Colon (tissue), 2 donors: ENCODE measurements around the gene TEAD1.

Experiments used
- FAIRE-seq: peaks from 2 replicates; lab custom pipeline; 2012; peaks lifted over from hg19 to GRCh38; lab: Jason Lieb, UNC
- donor health status: control.
- donor health status: control.

The TEAD1 gene

DNA sequence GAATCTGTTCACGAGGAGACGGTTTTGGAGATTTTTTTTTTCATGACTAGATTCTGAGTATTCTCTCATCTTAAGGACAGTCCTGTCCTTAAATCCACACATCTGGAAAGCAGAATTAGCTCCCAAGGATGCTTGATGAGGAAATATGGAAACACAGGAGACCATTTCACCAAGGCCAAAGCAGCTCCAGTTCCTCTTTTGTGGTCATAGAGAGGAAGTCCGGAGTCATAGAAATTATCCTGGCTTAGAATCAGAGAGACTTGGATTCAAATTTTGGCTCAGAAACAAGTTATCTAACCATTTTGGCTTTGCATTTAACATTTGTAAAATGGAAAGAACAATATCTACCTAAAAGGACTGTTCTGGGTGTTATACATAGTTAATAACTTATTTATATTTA, 7.3 kb upstream of the TEAD1 start:
- no peak for FAIRE-seq

DNA sequence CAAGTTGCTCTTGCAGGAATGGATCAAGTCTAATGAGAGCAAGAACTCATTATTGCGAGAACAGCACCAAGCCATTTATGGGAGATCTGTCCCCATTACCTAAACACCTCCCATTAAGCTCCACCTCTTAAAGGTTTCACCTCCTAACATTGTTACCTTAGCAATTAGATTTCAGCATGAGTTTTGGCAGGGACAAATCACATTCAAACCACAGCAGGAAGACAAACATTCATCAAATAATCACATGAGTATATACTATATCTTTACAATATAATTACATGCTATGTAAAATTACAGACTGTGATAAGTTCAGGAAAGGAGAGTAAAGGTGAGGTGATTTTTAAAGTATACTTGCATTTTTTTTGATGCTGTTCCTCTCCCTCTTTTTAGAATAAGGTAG, 6.6 kb upstream of the TEAD1 start:
- no peak for FAIRE-seq

DNA sequence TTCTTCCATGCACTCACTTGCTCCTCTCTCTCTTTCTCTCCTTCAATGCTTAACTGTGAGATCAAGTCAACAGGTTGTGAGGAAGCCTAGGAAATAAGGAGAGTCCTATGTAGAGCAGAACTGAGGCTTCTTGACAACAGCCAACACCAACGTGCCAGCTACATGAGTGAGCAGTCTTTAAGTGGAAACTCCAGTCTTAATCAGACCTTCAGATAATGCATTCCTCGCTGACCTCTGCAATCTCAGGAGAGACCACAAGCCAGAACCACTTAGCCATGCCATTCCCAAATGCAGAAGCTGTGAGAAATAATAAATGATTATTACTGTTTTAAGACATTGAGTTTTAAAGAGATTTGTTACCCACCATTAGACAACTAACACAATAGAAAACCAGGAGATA, 6.1 kb upstream of the TEAD1 start:
- no peak for FAIRE-seq

DNA sequence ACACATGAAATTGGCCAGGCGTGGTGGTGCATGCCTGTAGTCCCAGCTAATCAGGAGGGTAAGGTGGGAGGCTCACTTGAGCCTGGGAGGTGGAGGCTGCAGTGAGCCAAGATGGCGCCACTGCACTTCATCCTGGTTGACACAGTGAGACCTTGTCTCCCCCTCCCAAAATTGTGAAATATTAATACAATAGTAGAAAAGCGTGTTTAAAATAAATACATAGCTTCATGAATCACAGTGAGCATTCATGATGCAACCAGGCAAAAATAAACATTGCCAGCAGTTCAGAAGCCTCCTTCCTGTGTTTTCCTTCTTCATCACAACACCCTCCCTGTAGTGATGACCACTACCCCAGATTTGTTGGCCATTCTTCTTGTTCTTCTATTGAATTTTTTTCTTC, 4.3 kb upstream of the TEAD1 start:
- no peak for FAIRE-seq

DNA sequence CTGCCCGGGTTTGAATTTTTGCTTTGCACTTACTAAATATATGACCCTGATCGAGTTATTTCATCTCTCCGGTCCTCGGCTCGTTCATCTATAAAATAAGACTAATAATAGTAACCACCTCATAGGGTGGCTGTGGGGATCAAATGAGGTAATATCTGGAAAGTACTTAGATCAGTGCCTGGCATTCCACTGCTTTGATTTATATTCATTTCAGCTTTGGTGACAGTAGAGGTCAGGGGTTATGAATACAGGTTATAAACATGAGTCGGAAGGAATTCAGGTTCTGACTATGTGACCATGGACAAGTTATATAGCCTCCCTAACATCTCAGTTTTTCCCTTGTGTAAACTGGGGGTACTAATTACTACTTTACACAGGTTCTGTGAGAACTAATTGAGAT, 2.9 kb upstream of the TEAD1 start:
- FAIRE-seq, result no peak

DNA sequence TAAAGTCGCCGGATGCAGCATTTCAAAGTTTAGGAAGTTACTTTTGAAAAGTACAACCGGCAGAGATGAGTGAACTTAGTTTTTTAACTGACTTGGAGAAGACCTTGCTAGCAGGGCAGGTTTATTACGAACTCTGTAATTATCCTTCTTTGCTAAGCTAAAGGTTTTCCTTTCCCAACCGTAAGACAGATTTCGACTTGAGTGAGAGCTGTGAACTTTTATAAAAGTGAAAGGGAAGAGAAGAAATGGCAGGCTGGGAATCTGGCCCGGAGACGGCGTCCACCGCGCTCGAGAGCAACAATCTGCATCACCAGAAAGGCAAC, 659 bp upstream of the TEAD1 start:
- no peak for FAIRE-seq

DNA sequence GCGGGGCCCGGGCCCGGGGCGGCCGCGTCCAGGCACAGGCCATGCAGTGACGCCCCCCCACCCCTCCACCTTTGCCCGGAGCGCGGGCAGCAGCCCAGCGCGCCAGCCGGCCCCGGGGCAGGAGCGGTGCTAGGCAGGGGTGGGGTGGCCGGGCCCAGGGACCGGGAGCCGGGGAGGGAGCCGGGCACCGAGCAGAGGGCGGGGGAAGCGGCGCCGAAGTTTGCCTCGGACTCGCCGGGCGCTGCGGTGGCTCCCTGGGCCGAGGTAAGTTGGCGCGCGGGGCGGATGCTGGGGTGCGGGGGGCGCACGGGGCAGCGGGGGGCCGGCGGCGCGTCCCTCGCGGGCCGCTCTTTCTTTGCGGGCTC, 332 bp downstream of the TEAD1 start:
- no peak for FAIRE-seq

DNA sequence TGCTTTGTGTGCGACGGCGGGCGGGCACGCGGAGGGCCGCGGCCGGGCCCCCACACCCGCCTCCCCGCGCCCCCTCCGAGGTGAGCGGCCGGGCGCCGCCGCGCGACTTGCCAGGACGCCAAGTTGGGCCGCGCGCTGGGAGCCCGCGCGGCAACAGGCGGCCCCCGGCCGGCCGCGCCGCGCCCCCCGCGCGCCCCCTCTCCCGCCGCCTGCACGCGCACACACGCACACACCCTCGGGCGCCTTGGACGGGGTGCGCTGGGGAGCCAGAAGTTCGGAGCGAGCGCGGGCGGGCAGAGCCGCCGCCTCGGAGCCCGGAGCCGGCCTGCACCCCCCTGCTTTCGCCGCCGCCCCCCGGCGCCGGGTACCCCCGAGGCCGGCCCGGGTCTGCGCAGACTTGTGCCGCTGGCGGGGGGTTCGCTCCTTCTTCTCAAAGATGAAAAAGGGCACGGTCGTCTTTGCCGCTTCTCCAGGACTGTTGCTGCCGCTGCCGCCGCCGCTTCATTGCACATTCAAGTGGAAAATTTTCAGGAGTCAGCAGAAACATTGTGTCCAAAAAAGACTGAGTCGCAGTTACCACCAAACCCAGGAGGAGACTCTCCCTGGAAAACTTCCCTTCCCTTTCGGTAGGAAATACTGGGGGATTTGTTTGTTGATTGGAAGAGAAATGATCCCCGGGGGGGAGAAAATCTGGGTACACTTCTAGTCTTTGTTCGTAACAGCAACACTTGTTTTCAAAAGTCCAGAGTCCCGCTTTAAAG, 895 bp downstream of the TEAD1 start:
- FAIRE-seq, result no peak

DNA sequence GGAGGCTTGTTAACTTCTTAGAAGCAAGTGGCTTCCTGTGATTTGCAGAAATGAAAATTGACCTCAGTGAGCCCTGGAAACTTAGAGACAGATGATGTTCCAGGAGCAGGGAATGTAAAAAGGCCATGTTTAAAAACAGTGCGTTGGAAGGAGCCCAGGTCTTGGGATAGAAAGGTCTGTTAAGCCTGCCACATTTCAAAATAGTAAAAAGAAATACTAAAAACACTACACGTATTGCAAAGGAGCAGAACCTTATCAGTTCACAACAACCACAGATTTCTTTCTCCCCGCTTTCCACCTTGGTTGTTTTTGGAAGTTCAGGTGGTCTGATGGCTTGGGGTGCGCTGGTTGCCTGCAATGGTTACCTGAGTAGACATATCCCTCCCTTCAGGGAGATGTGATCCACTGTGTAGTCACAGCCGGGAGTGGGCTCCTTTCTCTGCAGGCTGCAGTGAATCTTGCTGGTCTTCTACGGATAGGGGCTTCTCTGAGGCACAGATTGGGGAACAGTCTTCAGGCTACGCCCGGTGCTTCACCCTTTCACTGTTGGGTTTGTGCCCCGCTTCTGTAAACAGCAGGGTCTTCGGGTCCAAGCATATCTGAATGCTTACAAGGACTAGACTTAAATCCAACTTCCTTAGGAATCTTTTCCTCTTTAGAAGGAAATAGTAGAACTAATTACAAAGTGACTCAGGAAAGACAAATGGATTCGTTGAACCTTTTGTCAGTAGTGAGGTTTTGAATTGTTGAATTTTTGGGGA, 1.9 kb downstream of the TEAD1 start:
- FAIRE-seq, result no peak

DNA sequence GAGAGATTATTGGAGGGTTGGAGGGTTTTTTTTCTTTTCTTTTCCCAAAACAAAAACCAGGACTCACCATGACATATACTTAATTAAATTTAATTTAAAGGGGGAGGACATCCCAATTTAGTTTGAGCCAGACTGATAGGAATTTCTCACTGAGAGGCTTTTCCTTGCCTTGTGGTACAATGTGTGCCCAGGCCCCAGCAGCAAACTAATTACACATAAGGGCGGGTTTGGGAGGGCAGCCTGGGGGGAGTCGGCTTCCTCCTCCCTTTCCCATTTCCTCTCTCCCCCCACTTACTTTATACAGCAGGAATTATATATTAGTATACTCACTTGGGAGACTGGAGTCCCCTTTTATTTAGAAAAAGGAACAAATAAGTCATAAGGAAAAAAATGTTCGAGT, 2.9 kb downstream of the TEAD1 start:
- no peak for FAIRE-seq

DNA sequence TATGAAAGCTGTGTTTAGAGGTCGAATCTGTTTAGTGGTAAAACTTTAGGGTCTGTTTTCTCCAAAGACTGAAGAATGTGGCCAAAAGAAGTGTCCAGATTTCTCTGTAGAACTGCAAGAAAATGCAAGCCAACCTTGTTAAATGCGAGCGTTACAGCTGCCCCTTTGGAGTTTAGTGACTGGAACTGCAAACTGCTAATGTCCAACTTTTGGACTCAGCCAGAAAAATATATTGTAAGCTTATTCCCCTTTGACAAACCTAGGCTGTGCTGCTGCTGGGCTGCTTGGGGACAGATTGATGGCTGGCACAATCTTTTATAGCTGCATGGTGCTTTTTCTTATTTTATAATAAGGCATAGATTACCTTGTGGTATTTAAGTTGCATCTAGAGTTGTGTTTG, 3.9 kb downstream of the TEAD1 start:
- FAIRE-seq, result no peak

DNA sequence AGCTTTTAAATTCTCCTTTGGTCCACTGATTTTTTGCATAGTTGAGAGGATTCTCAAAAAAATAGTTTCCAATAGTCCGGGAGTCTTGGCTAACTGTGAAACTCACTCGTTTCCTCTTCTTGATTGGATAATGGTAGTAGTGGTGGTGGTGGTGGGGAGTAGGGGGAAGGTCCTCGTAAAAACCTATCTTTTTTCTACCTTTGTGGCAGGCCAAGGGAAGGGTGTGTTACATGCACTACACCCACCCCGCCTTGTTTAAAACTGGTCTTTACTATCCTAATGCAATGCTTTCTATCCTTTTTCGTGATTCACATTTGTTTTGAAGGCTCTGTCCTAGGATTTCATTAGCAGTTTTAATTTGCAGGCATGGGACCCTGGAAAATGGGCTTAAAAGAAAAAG, 4.8 kb downstream of the TEAD1 start:
- FAIRE-seq, result no peak

DNA sequence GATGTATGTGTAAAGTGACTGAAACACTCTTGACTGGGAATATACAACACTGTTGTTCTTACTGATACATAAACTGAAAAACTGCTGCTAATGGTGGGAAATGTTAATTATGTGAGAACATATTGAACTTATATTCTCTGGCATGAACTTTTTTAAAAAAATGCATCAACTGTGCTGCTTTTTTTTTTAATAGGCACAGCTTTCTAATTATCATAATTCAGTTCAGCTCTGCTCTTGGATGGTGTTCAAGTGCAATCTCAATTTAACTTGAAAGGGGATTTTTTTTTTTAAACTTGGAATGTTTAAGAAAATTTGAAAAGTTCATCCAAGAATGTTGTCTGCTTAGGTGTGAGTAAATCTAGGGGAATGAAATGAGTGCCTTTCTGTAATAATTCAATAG, 5.2 kb downstream of the TEAD1 start:
- FAIRE-seq, result no peak

DNA sequence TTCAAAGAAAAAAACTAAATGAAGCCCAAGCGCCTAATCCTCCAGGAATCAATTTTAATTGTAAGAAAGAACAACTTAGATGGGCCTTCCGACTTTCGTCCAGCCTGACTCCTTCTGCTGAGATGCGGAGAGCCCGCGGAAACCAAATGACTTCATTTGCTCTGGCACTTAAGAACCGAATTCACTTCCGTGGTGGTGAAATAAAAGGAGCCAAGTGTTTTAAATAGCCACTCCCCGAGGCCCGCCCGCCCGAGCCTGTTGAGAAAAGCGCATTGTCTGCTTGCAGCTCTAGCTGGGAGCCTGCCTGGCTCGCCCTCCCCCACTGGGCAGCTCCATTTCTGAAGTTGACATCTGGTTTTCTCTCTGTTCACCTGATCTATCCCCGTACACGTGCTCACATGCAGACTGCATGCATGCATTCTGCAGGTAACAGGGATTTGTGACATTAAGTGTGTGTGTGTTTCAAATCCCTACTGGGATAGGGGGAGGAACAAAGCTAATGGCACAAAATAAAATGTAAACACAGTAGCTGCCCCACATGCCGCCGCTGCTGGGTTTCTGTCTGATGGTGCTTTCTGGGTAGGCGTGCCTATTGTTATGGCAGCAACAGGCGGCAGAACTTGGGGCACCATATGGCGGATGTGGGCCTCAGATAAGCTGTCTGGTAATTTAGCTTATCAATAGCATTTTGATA, 6.2 kb downstream of the TEAD1 start:
- FAIRE-seq, result no peak

DNA sequence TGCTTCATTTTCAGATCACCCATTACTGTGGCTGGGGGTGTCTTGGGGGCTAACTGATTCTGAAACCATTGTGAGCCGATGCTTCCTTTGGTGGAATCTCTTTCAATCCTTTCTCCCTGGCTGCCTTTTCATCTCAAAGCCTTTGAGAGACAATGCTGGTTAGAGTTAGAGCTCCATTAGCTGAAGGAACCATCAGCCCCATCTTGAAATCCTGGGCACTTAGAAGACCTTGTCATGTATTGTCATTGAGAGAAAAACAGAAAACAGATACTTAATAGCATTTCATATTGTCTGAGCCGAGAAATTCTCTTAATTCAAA, 6.7 kb downstream of the TEAD1 start:
- FAIRE-seq, result no peak

DNA sequence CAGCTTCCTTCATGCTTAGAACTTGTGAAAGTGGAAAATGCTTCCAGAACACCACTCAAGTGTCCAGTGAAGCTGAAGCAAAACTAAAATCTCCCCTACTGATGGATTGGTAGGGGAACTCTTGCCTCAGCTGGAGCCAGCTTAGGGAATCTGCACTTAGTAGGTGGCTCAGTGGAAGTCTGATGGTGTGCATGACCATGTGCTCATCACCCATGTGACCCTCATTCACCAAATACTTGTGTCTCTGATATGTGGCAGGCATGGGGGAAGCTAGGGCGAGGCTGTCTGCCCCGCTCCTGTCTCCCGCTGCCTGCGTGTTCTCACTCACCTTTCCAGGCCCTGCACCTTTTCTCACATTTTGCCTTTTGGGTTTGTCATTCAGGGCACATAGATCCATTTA, 7.2 kb downstream of the TEAD1 start:
- FAIRE-seq, result no peak

DNA sequence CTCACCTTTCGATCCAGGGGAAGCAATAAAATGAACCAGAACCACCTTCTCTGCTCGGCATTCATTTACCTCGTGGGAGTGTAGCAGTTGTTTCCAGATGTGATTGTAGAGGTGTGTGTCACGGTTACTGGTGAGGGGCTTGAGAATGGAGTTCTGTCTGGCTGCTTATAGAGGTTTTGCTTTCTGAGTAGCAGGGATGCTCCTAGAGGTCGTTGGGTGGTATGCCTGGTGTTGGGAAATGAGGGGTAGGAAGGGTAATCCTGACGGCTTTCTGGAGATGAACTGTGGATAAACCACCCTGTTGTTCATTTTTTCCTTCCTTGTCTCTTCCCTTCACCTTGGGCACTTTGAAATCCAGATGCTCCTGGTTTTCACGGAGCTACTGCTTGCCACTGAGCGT, 8.1 kb downstream of the TEAD1 start:
- no peak for FAIRE-seq

DNA sequence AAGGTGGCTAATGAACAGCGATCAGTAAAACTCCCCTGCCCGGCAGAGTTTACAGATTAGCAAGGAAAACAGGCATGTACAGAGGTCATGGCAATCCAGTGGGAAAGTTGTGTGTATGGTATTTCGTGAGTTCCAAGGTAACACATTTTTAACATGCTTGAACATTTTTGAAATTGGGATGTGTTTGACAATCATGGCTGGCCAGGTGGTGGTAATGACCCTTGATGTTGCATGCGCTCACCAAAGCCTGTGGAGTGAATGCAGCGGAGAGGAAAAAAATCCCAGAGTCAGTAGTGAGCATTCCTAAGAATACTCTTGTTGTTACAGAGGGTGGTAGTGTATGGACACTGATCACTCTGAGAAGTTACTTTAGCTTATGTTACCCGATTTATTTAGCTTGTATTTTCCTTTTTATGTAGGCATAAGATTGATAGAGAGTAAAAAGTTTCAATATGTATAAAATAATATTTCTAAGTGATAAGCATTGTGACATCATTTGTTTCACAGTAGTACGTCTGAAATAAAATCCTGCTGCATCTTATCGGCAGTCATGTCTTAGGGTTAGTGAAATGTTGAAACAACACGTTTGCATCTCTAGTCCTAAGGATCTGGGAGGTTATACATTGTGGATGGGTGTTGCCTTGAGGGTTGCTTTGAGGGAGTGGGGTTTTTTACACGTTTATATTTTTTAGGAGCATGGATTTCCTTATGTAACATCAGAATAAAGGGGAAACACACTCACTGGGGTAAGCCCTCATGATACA, 8.7 kb downstream of the TEAD1 start:
- FAIRE-seq, result no peak

DNA sequence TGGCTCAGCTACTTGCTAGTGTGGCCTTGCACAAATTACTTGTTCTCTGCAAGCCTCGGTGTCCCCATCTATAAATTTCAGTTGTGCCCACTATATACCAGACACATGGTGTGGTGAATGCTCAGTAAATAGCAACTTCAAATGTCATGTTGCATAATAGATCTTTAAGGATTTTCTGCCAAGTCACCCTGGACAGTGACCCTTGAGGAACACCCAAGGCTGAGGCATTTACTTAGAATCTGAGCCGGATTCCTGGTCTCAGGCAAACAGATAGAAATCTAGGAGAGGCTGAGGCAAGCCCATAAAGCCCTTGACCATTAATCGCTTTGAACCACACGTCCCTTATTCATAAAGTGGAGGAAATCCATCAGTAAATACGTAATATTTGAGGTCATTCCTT, 9.7 kb downstream of the TEAD1 start:
- no peak for FAIRE-seq

DNA sequence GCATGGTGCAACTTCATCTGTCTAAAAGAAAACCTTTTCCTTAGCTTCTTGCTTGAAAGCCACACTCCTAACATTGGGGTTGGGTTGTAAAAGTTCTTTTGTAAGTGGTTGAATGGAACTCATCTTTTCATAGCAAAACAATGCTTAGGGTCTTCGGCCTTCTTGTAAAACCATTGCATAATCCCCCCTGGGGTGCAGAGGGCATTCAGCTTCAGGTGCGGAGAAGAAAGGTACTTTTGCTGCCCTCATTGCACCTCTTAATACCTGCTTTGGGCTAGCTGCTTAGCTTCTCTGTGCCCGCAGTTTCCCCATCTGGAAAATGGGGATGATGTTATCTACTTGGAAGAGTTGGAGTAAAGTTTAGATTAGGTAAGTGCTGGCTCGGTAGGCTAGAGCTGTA, 10.1 kb downstream of the TEAD1 start:
- no peak for FAIRE-seq

DNA sequence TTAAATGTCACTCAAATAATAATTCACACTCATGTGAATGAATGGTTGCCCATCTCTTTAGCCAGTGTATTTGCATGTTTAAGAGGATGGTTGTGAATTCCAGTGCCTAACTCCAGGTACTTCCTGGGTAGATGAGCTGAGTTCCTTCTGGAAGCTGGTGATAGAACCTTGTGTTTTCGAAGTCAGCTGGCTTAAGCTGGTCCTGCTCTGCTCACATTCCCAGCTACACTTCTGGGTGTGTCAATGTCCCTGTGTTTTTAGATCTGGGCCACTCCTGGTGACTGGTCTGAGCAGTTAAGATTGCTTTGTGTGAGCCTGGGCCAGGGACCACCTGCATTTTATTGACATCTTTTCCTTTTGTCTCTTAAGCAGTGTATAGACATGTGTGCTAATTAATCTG, 10.6 kb downstream of the TEAD1 start:
- no peak for FAIRE-seq

DNA sequence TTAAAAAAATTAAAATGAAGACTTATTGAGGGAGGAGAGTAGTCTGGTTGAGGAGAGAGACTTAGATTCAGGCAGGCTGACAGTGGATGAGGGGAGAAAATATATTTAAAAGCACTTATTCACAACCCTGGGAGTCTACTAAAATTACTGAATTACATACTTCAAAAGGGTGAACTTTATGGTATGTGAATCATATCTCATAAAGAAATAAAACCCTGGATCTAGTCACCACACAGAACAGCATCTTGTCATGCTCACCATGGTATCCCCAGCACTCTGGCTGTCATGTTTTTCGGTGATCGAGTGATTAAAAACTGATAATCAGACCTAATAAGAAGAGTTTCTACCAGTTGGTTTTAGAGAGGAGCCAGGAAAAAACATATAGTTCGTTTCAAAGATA, 11.0 kb downstream of the TEAD1 start:
- FAIRE-seq, result no peak
